ENCODE results near the gene LPAR1. TPM values are rescaled to one million over a fixed set of nuclear protein-coding genes. Genes with fewer than 3 reads are reported as not detected.

The LPAR1 gene
- total RNA-seq, 2 donors from 2014 or later = 16.5 to 20.2 TPM

- no peak overlapping the region for H3K4me3 ChIP-seq
- H3K9me3 ChIP-seq = no peaks in the 10 kb centered on the region
- TF ChIP-seq CTCF (IDR thresholded peaks at IDR 0.05) = no peak
- no peaks in the 10 kb centered on the region for H3K27me3 ChIP-seq
- intact Hi-C loops (cut with DNase I) = no loop called here
- H3K36me3 ChIP-seq = no peaks in the 10 kb centered on the region
- no peak overlapping the region for H3K9ac ChIP-seq (ENCODE audit: low read depth in 2 of 2, low read length in 2 of 2)
- no peak for DNase-seq
- H3K27ac ChIP-seq = no peak overlapping the region
- H3K4me1 ChIP-seq = no peaks in the 10 kb centered on the region
Observed at GRCh38 chr9:111064160-111064837, 26.0 kb upstream of the LPAR1 start.

GRCh38 chr9:111063332-111063731, 25.1 kb upstream of the LPAR1 start:
- H3K27ac ChIP-seq = no peak overlapping the region
- intact Hi-C loops (cut with DNase I) = no loop called here
- H3K4me3 ChIP-seq = no peak overlapping the region
- no peaks in the 10 kb centered on the region for H3K4me1 ChIP-seq
- TF ChIP-seq CTCF (IDR thresholded peaks at IDR 0.05) = no peak
- no peak overlapping the region for H3K9ac ChIP-seq (ENCODE audit: low read depth in 2 of 2, low read length in 2 of 2)
- DNase-seq = no peak
- H3K36me3 ChIP-seq = no peaks in the 10 kb centered on the region
- H3K27me3 ChIP-seq = no peaks in the 10 kb centered on the region
- no peaks in the 10 kb centered on the region for H3K9me3 ChIP-seq

GRCh38 chr9:111058166-111058565, 19.9 kb upstream of the LPAR1 start:
- no peak for DNase-seq
- Histone ChIP-seq H3K36me3 (no peaks in the 10 kb centered on the region), H3K9me3 (no peaks in the 10 kb centered on the region), H3K9ac (ENCODE audit: low read depth in 2 of 2, low read length in 2 of 2) (no peak overlapping the region), H3K4me1 (no peaks in the 10 kb centered on the region), H3K4me3 (no peak overlapping the region), H3K27ac (no peak overlapping the region), H3K27me3 (no peaks in the 10 kb centered on the region)
- intact Hi-C loops (cut with DNase I) = no loop called here
- no peak for TF ChIP-seq CTCF (IDR thresholded peaks at IDR 0.05)

- no peaks in the 10 kb centered on the region for H3K9me3 ChIP-seq
- no peak for DNase-seq
- H3K4me3 ChIP-seq = no peak overlapping the region
- no peaks in the 10 kb centered on the region for H3K36me3 ChIP-seq
- TF ChIP-seq CTCF (IDR thresholded peaks at IDR 0.05) = no peak
- intact Hi-C loops (cut with DNase I) = no loop called here
- no peaks in the 10 kb centered on the region for H3K4me1 ChIP-seq
- no peak overlapping the region for H3K27ac ChIP-seq
- H3K27me3 ChIP-seq = no peaks in the 10 kb centered on the region
- H3K9ac ChIP-seq (ENCODE audit: low read depth in 2 of 2, low read length in 2 of 2) = no peak overlapping the region
Observed at GRCh38 chr9:111056538-111056937, 18.3 kb upstream of the LPAR1 start.

- Histone ChIP-seq H3K9ac (ENCODE audit: low read depth in 2 of 2, low read length in 2 of 2) (no peak overlapping the region), H3K27ac (no peak overlapping the region), H3K4me3 (no peak overlapping the region), H3K4me1 (no peaks in the 10 kb centered on the region), H3K36me3 (no peaks in the 10 kb centered on the region), H3K27me3 (no peaks in the 10 kb centered on the region), H3K9me3 (no peaks in the 10 kb centered on the region)
- intact Hi-C loops (cut with DNase I) = no loop called here
- no peak for TF ChIP-seq CTCF (IDR thresholded peaks at IDR 0.05)
- DNase-seq = no peak
Observed at GRCh38 chr9:111052791-111053190, 14.5 kb upstream of the LPAR1 start.

Measured in colonic mucosa (tissue), 4 donors.